ENCODE results near the gene TTC16.

The TTC16 gene

DNA sequence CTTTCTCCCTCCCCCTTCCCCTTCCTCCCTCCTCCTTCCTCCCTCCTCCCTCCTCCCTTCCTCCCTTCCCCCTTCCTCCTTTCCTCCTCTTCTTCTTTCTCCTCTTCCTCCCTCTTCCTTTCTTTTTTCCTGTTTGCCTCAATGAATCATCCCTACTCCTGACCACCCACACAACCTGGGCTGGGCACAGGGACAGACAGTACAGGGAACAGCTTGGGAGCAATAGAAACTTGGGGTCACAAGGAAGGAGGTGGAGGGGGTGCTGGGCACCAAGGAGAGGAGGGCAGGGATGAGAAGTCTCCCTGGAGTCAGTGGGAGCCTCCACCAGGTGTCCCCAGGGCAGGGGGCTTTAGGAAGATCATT lies 5.0 kb downstream of the TTC16 start:
- DNase-seq (ENCODE audit: low read depth) = no peak

DNA sequence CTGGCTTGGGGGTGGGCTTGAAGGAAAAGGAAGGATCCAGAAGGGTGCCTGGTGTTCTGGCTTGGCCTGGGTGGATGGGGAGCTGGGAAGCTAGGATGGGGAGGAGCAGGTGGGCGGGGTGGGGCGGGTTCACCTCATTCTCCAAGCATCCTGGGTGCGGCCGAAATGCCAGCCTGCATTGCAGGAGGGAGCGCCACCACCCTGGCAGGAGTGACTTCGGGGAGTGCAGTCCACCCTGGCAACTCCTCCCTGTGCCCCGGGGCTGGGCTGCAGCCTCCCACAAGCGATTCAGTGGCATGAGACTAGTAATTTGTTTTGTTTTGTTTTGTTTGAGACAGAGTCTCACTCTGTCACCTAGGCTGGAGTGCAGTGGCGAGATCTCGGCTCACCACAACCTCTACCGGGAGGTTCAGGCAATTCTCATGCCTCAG lies 5.5 kb downstream of the TTC16 start:
- no peak for DNase-seq (ENCODE audit: low read depth)

DNA sequence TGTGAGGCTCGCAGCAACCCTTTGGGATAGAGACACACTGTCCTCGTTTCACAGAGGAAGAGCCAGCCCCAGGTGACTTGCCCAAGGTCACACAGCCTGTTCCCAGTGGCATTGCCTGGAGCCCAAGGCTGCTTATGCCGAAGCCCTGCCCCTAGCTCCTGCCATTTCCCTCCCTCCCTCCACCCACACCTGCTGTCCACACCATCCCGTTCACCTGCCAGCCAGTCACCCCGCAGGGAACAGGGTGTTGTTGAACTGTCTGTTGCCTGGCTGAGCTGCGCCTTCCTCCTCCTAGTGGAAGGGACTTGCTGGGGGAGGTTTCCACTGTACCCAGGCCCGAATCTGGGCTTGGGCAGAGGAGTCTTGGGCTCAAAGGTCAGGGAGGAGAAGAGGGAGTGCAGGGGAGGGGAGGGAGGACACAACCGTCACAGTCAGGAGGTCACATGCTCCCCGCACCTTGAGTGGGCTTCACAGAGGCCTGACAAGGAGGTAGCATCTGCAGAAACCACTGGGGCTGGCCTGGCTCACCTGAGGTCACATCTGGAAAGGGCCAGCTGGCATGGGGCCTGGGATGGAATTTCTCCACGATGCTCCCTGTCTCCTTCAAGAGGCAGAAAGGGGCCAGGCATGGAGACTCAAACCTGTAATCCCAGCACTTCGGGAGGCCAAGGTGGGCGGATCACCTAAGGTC lies 6.3 kb downstream of the TTC16 start:
- DNase-seq (ENCODE audit: low read depth) = no peak

DNA sequence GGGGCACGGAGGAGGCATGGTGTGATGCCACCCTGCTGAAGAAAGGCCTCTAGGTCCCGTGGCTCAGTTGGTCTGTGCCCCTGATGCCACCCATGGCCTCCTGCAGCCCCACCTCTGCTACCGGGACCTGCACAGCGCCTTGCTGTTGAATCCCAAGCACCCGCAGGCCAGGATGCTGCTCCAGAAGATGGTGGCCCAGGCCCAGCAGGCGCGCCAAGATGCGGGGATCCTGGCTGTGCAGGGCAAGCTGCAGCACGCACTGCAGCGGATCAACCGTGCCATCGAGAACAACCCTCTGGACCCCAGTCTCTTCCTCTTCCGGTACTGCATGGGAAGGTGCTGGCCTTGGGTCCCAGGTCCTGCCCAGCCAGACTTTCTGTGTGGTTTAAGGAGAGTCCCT lies 7.1 kb downstream of the TTC16 start:
- no peak for DNase-seq (ENCODE audit: low read depth)

DNA sequence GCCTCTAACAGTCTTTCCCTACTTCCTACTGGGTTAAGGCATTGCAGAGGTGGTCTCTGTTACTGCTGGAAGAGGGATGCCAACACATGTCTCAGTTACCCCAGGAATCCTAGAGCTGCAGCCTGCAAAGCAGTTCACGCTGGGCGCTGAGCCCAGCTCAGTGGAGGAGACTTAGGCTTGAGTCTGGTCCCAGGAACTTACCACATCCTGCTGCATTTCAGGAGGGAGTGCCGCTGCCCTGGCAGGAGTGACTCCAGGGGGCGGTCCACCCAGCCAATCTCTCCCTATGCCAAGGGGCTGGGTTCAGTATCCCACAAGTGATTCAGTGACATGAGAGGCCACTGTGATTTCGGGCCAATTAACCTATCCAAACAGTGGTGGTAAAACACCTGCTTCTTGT lies 7.6 kb downstream of the TTC16 start:
- DNase-seq (ENCODE audit: low read depth) = peak; percentile 20

DNA sequence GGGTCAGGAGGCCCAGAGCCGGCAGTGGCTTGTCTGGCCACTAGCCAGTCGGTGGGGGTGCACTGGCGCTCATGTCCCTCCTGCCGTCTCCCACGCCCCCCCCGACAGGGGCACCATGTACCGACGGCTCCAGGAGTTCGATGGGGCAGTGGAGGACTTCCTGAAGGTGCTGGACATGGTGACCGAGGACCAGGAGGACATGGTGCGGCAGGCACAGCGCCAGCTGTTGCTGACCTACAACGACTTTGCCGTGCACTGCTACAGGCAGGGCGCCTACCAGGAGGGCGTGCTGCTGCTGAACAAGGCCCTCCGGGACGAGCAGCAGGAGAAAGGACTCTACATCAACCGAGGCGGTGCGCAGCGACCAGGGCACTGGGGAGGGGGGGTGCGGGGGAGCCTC lies 8.1 kb downstream of the TTC16 start:
- no peak for DNase-seq (ENCODE audit: low read depth)

DNA sequence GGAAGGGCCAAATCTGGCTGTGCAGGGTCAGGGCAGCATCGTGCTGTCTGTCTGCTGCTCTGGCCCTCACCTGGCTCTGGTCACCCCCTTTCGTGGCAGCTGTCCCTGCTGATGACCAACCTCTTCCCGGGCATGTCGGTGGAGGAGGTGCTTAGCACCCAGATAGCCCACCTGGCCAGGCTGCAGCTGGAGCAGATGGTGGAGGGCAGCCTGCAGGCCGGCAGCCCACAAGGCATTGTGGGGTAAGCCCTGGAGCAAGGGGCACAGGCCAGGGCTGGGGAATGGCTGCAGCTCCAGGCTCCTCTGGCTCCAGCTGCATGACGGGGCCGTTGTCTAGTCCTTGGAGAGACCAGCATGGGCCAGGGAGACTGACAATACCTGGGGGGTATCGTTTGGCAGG lies 11.0 kb downstream of the TTC16 start:
- DNase-seq (ENCODE audit: low read depth) = no peak

DNA sequence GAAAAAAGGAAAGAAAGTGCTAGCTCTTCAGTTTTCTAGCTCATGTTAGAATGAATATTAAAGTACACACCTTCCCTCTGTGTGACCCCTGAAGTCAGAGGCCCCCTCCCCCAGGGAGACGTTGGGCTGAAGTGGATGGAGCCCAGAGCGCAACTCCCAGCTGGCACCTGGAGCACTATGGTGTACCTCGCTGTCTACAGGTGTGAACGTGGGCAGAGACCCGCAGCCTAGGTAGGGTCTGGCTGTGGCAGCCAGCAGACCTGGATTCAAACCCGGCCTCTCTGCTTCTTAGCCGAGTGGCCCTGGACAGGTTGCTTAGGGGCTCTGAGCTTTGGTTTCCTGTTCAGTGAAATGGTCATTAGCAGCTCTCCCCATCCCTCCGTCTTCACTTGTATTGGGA lies 12.9 kb downstream of the TTC16 start:
- no peak for DNase-seq (ENCODE audit: low read depth)

DNA sequence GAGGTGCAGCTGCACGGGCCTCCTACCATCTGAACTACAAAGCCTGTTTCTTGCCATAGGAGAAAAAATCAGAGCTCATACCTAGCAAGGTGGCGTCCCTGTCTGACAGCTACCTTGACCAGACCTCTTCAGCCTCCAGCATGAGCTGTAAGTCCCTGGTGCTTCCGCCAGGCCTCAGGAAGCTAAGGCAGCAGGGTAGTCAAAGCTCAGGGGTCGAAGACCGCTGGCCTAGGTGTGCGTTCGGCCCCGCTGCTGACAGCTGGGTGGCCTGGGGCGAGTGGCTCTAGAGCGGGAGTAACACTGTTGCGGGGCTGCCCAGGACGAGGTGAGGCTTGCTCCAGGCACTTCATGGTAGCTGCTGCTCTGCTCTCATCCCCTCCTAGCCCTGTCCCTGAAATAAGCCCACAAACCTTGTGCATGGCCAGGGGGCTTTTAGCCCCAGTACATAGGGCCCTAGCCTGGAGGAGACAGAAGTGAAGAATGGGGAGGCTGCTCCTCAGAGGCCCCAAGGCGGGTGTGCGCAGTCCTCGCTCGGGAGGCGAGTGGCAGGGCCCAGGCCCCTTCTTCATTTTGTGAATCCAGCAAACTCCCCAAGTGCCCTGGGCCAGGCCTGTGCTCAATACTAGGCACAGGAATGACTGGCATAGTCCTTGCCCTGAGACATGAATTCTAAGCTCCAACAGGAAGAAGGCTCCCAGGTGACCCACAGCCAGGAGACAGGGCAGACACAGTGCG lies 13.8 kb downstream of the TTC16 start:
- no peak for DNase-seq (ENCODE audit: low read depth)

DNA sequence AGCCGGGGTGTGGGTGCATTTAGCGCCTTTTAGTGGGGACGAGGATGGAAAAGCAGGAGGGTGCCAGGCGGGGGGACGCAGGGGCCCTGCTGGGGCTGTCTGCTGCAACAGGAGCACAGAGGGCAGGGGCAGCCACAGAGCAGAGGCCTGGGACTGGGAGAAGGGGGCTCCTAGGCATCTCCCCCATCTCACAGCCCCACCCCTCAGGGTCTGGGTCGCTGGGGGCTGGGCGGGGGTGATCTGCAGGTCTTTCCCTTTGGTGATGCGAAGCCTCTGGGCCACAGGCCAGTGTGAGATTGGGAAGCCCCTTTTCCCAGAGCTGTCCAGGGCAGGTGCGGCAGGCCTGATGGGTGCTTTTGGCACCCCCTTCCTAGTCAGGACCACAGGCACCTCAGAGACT lies 14.4 kb downstream of the TTC16 start:
- DNase-seq (ENCODE audit: low read depth) = no peak

DNA sequence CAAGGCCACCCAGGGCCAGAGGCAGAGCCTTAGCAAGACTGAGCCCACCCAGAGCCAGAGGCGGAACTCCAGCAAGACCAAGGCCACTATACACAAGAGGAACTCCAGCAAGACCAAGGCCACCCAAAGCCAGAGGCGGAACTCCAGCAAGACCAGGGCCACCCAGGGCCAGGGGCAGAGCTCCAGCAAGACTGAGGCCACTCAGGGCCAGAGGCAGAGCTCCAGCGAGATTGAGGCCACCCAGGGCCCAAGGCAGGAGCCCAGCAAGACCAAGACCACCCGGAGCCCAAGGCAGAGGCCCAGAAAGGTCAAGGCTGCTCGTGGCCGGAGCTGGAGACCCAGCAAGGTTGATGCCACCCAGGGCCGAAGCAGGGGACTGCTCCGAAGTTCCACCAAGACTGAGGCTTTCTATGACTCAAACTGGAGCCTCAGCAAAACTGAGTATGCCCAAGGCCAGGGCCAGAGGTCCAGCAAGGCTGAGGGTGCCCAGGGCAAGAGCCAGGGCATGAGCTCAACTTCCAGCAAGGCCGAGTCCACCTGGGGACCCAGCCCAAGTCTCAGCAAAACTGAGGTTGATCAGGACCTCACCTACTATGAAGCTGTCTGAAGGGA lies 15.0 kb downstream of the TTC16 start:
- no peak for DNase-seq (ENCODE audit: low read depth)

DNA sequence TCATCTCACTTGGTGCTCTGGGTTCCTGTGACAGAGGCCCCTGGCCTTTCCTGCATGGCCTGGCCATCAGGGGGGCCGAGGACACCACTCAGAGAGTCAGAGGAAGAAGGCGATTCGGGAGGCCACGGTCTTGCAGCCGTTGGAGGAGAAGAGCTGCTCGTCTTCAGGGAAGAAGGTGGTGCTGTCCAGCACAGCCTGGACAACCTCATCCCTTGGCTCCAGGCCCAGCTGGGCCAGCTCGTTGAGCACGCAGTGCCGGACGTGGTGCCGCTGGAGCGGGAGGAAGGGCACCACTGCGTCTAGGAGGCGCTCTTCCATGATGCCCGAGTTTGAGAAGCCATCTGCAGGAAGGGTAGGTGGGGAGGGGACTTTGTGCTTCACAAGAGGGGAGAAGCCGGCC lies 16.1 kb downstream of the TTC16 start:
- no peak for DNase-seq (ENCODE audit: low read depth)

DNA sequence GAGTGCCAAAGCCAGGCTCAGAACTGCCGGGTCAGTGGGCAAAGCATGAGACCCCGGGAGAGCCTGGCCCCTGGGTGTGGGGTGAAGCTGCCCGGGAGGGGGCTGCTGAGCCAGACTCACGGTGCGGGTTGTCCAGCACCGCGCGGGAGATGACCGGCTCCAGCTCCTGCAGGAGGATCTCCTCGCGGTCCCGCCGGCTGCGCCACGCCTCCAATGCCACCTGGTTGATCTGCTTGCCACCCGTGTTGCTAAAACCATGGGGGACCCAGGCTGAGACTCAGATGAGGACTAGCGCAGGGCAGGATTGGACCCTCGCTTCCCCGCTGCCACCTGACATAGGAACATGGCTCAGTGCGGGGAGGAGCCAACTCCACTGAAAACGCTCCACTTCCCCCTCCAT lies 16.6 kb downstream of the TTC16 start:
- no peak for DNase-seq (ENCODE audit: low read depth)

DNA sequence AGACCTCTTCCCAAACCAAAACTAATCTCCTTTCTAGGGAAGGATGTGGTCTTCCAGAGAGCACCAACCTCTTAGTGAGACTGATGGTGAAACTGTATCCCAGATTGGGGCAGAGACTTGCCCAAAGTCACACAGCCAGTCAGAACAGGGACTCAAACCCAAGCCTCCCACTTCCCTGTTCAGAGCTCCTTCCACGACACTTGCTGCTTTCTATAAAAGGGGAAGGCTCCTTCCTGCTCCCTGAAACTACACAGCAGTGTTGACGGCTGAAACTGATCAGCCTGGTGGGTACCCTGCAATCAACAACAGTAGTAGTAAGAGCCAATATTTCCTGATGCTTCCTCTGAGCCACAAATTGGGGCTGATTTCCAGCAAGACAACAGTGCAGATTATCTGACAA lies 17.7 kb downstream of the TTC16 start:
- no peak for DNase-seq (ENCODE audit: low read depth)

DNA sequence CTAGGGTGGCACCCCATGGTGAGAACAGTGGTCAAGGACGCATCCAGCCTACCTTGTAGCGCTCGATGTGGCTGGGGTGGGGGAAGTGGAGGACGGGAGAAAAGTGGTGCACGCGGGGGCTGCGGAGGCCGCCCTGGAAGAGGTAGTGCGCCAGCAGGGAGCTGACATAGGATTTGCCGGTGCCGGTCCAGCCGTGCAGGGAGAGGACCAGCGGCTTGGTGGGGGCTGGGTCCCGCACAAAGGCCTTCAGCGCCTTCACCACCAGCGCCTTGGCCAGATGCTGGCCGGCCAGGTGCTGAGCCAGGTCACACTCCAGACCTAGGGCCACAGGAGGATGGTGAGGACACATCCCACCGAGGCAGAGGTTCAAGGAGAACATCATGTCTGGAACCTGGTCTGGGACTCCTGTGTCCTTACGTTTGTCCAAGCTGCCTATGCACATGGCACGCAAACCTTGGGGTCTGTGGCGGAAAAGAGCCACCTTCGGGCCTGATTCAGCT lies 18.4 kb downstream of the TTC16 start:
- DNase-seq (ENCODE audit: low read depth) = no peak

DNA sequence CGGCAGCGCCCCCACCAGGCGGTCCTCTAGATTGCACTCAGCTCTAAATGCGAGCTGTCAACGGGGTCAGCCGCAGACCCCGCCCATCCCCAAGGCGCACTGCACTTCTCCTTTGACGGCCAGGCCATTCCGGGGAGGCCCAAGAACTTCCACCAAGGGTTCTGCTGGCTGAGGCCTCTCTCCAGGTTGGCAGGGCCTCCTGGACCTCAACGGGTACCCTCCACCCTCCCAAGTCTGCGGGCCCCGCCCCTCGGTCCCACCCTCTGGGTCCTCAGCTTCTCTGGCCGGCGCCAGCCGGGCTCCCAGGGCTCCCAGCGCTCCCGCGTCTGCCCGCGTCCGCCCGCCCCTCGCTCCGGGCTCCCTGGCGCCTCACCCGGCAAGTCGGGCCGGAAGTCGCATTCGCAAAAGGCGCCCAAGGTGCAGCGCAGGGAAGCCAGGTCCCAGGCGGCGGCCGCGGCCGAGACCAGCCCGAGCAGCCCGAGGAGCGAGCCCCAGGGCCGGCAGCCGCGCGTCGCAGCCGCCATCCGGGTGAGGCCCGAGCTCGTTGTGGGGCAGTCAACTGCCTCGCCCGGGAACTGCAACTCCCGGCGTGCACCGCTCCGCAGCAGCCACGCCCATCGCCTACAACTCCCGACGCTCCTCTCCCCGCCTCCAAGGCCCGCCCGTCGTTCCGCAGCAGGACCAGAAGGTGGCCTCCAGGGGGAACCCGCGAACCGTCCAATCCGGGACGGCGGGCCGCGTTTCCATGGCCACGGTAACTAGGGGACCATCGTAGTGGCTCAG lies 19.1 kb downstream of the TTC16 start, which contains the start of gene TOR2A:
Gene TOR2A (minus strand): TSS at position 548 of the 783 bp plus-strand sequence. CDS start 24 bp downstream, at position 524.
- peak; percentile 83 for DNase-seq (ENCODE audit: low read depth)

DNA sequence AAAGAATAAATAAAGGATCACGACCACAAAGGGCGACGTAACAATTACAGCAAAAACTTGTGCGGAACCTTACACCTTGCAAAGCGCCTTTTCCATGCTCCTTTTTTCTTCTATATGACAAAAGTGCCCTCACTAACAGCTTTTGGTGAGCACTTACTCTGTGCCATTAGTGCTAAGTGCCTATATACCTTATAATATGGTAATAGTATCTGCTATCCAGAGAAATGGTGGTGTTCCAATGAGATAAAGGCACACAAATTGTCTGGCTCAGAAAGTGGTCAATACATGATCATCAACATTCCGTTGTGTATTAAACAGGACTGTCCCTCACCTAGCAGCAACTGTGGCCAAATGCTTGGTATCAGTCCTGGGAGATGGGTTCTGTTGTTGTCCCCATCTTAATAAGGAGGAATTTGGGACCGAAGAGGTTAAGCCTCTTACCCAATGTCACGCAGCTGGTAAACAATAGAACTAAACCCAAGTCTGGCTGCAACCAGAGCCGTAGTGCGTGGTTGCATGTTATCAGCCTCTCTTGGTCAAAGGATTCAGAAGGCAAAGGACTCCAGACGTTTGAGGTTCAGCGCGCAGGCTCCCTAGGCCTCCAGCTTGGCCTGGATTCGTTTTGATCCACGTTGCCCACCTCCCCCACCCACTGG lies 19.8 kb downstream of the TTC16 start:
- DNase-seq (ENCODE audit: low read depth) = no peak

DNA sequence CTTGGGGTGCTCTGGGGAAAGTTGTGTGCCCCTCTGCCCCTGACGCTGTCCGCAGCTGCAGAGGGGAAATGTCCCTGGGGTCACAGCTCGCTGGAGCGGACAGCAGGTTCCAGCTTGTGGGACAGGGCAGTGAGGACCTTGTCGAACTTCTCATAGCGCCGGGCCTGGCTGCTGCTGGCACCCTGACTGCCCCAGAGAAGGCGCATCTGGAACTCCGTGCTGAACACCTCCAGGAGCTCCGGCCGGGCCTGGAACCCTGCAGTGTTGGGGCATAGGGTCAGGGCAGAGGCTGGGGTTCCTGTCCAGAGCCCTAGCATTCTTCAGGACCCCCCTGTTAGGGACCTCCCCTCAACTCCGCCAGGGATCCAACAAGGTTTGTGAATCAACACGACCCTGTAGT lies 22.8 kb downstream of the TTC16 start:
- DNase-seq (ENCODE audit: low read depth) = no peak

DNA sequence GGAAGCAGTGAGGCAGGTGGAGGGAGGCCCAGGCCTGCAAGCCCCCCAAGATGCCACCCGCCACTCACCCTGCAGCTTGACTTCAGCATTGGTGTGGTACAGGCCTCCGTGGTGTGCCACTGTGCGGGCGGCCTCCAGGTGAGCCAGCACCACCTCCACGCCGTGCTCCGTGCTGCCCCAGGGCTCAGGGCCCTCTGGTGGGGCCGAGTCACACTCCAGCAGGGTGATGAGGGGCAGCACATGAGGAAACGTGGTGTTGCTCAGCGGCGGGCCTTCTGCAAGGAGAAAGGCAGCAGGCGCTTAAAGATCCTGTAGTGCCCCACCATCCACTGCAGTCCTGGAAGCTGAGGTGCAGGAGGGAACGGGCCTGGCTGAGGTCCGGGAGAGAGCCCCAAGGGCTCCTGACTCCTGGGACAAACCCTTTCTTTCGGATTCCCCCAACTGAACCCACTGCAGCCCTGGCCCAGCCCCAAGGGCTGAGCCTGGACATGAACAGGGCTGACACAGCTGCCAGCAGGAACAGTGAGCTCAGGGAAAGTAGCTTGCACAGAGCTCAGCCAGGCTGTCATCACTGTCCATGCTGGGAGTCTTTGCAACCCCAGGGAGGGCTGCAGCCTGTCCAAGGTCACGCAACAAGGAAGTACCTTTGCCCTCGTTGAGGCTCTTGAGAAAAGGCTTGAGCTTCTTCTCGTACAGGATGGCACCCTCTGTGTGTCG lies 23.9 kb downstream of the TTC16 start:
- no peak for DNase-seq (ENCODE audit: low read depth)

DNA sequence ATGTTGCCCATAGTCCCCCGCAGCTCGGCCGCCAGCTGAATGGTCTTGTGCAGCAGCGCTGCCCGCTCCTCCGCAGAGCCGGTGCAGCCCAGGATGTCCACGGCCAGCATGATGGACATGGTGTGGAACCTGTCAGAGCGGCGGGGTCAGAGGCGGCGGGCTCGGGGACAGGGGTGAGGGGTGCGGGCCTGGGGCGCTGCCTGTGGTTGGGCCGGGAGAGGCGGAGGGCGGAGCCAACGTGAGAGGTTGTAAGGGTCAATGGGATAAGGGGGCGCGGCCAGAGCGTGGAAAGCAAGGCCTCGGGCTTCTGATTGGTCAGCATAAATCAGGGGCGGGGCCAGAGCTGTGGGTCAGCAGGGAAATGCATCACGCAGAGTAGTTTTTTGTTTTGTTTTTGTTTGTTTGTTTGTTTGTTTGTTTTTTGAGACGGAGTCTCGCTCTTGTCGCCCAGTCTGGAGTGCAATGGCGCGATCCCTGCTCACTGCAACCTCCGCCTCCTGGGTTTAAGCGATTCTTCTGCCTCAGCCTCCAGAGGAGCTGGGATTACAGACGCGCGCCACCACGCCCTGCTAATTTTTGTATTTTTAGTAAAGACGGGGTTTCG lies 26.1 kb downstream of the TTC16 start:
- DNase-seq (ENCODE audit: low read depth) = no peak
